GM23338 (cell line): ENCODE results near the gene SMARCD2.

Experiments used
- CREB1 ChIP-seq: fragments of 250-450 bp; sonication (Bioruptor Pico); IDR thresholded peaks from 2 replicates; pipeline ENCODE4 v1.5.0; 2020; ENCODE audit warnings: low read depth, mild to moderate bottlenecking, moderate library complexity
- CTCF ChIP-seq, 2 experiments: fragments of 200-600 bp in 1 of 2; sonication (generic) in 1 of 2; conservative IDR thresholded peaks; 2 replicates each; pipeline versions ENCODE4 v1.5.1 to v1.6.1; 2016 to 2017; ENCODE audit warnings: antibody characterized with exemption in 2 of 2, low read depth in 2 of 2, mild to moderate bottlenecking in 2 of 2, moderate library complexity in 1 of 2
- EZH2 ChIP-seq: fragments of 200-600 bp; sonication (generic); IDR thresholded peaks from one replicate; pipeline ENCODE4 v1.8.0; 2017; ENCODE audit warnings: antibody characterized with exemption, mild to moderate bottlenecking, low read depth; ENCODE audit not compliant: unreplicated experiment
- EZH2phosphoT487 ChIP-seq: fragments of 200-600 bp; sonication (generic); IDR thresholded peaks from one replicate; pipeline ENCODE4 v1.8.1; 2018; ENCODE audit warnings: antibody characterized with exemption; ENCODE audit not compliant: unreplicated experiment
- JUNB ChIP-seq: IDR thresholded peaks from one replicate; pipeline ENCODE4 v1.6.1; 2016; ENCODE audit warnings: antibody characterized with exemption; ENCODE audit not compliant: unreplicated experiment
- NANOG ChIP-seq: IDR thresholded peaks from 2 replicates; pipeline ENCODE4 v1.6.1; 2016; ENCODE audit warnings: antibody characterized with exemption, borderline replicate concordance
- REST ChIP-seq: IDR thresholded peaks from one replicate; pipeline ENCODE4 v1.6.1; 2018; ENCODE audit warnings: antibody characterized with exemption; ENCODE audit not compliant: unreplicated experiment

- TF ChIP-seq EZH2, result no peak
- TF ChIP-seq CTCF (conservative IDR thresholded peaks at IDR 0.05; ENCODE audit: low read depth in 2 of 2), result no peak
- no peak for TF ChIP-seq EZH2phosphoT487
- no peak for TF ChIP-seq CREB1 (CRISPR knock-in tag)
- no peak for TF ChIP-seq NANOG
- no peak for TF ChIP-seq REST
- no peak for TF ChIP-seq JUNB
Observed at GRCh38 chr17:63819131-63819530, 23.4 kb downstream of the SMARCD2 start.
